Measurements from ENCODE around the gene NUP85.
"Not testable (repeated sequence)": the region's sequence is repeated elsewhere in the genome, so short reads cannot be mapped to it uniquely, and the experiment has no call there.

The NUP85 gene

GRCh38 chr17:75270218-75270965 lies 64.9 kb downstream of the NUP85 start:
- DNase-seq = peak; percentile 64

DNA sequence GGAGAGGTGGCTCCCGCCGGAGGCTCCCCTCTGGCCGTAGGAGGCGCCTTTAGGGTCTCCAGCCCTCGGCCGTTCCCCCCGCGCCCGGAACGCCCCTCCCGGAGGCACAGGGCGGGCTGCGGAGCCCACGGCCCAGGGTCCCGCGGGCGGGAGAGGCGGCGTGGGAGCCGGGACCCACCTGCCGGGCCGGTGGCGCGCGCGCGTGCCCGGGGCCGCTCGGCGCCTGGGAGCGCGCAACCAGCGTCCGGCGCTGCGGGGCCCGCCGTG lies 65.4 kb downstream of the NUP85 start, which contains the start of gene MIF4GD:
MIF4GD (minus strand) TSS at position 266 of the 267 bp plus-strand sequence. CDS start 1,036 bp downstream, outside the sequence.
- DNase-seq = no peak

- DNase-seq = peak; percentile 73
Observed at GRCh38 chr17:75271233-75271954, 65.9 kb downstream of the NUP85 start.

DNA sequence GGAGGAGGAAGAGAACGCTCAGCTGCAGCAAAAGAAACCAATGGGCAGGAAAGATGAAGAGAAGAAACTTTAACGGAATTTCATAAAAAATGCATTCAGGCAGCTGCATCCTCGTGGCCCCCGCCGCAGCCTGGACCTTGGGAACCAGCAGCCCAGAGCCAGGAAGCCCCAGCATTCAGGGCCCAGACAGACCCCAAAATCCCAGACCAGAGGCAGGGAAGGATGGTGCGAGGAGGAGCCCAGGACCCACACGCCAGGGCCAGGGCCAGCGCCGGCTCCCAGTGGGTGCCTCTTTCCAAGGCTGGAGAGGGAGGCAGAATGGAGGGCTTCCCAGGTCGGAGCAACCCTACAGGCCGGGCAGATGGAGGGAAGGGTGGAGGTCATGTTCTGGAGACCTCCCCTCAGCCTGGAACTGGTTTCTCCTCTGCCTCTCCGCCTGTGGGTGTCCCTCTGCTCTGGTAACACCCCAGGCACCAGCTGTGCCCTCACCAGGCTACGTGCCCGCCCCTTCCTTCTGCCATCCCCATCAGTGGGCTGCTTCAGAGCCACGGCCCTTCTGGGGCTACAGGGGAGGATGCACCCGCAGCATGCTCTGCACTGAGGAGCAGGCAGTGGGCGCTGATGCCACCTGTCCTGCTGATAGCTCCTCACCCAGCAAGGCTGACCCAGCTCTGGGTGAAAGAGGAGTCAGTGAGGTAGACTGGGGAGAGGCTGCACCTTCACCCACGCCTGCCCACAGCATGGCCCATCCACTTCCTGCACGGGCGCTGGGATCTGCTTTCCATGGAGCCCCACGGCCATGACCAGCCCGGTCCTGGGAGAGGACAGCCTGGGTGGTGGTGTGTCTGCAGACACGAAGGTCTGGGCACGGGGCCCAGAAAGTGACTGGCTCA lies 66.7 kb downstream of the NUP85 start:
- DNase-seq = no peak

GRCh38 chr17:75272848-75273184 lies 67.3 kb downstream of the NUP85 start:
- DNase-seq = no peak

- DNase-seq = peak; percentile 44
Observed at GRCh38 chr17:75273977-75274708, 68.7 kb downstream of the NUP85 start.

DNA sequence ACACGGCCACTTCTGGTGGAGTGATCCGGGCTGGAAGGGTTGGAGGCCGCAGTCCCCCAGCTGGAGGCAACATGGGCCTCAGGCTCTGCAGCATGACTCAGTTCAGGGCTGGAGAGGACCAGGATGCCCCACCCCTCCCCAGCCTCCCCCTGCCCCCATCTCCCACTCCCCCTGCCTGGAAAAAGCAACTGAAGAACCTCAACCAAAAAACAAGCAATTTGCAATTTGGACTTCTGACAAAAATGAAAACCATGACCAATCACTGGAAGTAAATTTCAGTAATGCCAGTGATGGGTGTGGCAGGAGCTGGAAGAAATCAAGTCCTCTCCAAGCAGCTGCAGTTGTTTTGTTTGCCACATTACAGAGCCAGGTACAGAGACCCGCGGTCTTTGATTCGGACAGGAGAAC lies 72.2 kb downstream of the NUP85 start:
- DNase-seq = peak; percentile 62

GRCh38 chr17:75280189-75280588 lies 74.7 kb downstream of the NUP85 start:
- DNase-seq = not testable (repeated sequence)

GRCh38 chr17:75285123-75285522 lies 79.6 kb downstream of the NUP85 start:
- no peak for DNase-seq
